Stimulated activated CD8-positive, alpha-beta memory T cell treated with anti-CD3 and anti-CD28 coated beads, Interleukin-4, amount 100 ng/mL, for 4 hours (primary cell): Measurements from ENCODE around the gene SMYD3.

Experiments
- DNase-seq, 2 donors: peaks; one replicate each; pipeline ENCODE4 v3.0.0-alpha.2; 2020; ENCODE audit warnings: low read depth in 2 of 2, low spot score in 1 of 2

SMYD3 gene

GRCh38 chr1:245929224-245929623, 577.9 kb downstream of the SMYD3 start:
- no peak for DNase-seq

- no peak for DNase-seq
These were observed 580.2 kb downstream of the SMYD3 start for GRCh38 chr1:245926888-245927287.

- DNase-seq: no peak
These were observed 583.9 kb downstream of the SMYD3 start for GRCh38 chr1:245923215-245923614.

GRCh38 chr1:245921417-245921816, 585.7 kb downstream of the SMYD3 start:
- no peak for DNase-seq

- no peak for DNase-seq
These were observed 589.7 kb downstream of the SMYD3 start for GRCh38 chr1:245917403-245917802.

- DNase-seq: no peak
These were observed 591.2 kb downstream of the SMYD3 start for GRCh38 chr1:245915841-245916240.

GRCh38 chr1:245915406-245915805, 591.7 kb downstream of the SMYD3 start:
- DNase-seq: no peak

GRCh38 chr1:245908543-245908942, 598.5 kb downstream of the SMYD3 start:
- DNase-seq: no peak

- no peak for DNase-seq
These were observed 600.9 kb downstream of the SMYD3 start for GRCh38 chr1:245906207-245906606.

GRCh38 chr1:245903851-245904250, 603.2 kb downstream of the SMYD3 start:
- no peak for DNase-seq

- DNase-seq: no peak
These were observed 605.5 kb downstream of the SMYD3 start for GRCh38 chr1:245901565-245901964.

- no peak for DNase-seq
These were observed 606.0 kb downstream of the SMYD3 start for GRCh38 chr1:245901037-245901436.

- DNase-seq: no peak
These were observed 608.5 kb downstream of the SMYD3 start for GRCh38 chr1:245898581-245898980.

- DNase-seq: no peak
These were observed 610.8 kb downstream of the SMYD3 start for GRCh38 chr1:245896258-245896657.

- no peak for DNase-seq
These were observed 611.6 kb downstream of the SMYD3 start for GRCh38 chr1:245895455-245895959.

GRCh38 chr1:245894843-245895242, 612.2 kb downstream of the SMYD3 start:
- DNase-seq: no peak

GRCh38 chr1:245893025-245893424, 614.1 kb downstream of the SMYD3 start:
- no peak for DNase-seq

GRCh38 chr1:245888809-245889208, 618.3 kb downstream of the SMYD3 start:
- no peak for DNase-seq

- DNase-seq: no peak
These were observed 619.2 kb downstream of the SMYD3 start for GRCh38 chr1:245887829-245888228.

- no peak for DNase-seq
These were observed 625.2 kb downstream of the SMYD3 start for GRCh38 chr1:245881767-245882391.

GRCh38 chr1:245880754-245881403, 626.2 kb downstream of the SMYD3 start:
- no peak for DNase-seq

- DNase-seq: no peak
These were observed 628.0 kb downstream of the SMYD3 start for GRCh38 chr1:245879091-245879490.

GRCh38 chr1:245878585-245878984, 628.5 kb downstream of the SMYD3 start:
- DNase-seq: no peak
